H9 (cell line): ENCODE results near the gene MARK4. TPM values are rescaled to one million over a fixed set of nuclear protein-coding genes. Genes with fewer than 3 reads are reported as not detected.

Experiments
- DNase-seq: peaks from one replicate; pipeline ENCODE4 v3.0.0-alpha.2; 2017
- H2AFZ ChIP-seq: one replicate; pipeline ENCODE4 v1.6.1; 2013; ENCODE audit warnings: mild to moderate bottlenecking, low read length, control low read depth, moderate library complexity
- H2AK5ac ChIP-seq: 2 replicates; pipeline ENCODE4 v1.6.1; 2013; ENCODE audit warnings: low read length, control low read depth, mixed read lengths; ENCODE audit not compliant: insufficient read length
- H2BK120ac ChIP-seq: one replicate; pipeline ENCODE4 v1.6.1; 2013; ENCODE audit warnings: low read depth, mild to moderate bottlenecking, low read length, control low read depth, inconsistent platforms; ENCODE audit not compliant: poor library complexity, severe bottlenecking
- H2BK12ac ChIP-seq: 2 replicates; pipeline ENCODE4 v1.6.1; 2013; ENCODE audit warnings: low read length, control low read depth, mixed read lengths, low read depth; ENCODE audit not compliant: insufficient read length
- H2BK15ac ChIP-seq: 2 replicates; pipeline ENCODE4 v1.6.1; 2013; ENCODE audit warnings: low read depth, low read length, control low read depth
- H2BK20ac ChIP-seq: one replicate; pipeline ENCODE4 v1.6.1; 2013; ENCODE audit warnings: low read depth, mild to moderate bottlenecking, low read length, control low read depth, inconsistent platforms; ENCODE audit not compliant: poor library complexity, severe bottlenecking
- H2BK5ac ChIP-seq: 2 replicates; pipeline ENCODE4 v1.6.1; 2013; ENCODE audit warnings: low read length, control low read depth, mixed read lengths; ENCODE audit not compliant: insufficient read length
- H3K14ac ChIP-seq: 2 replicates; pipeline ENCODE4 v1.6.1; 2013; ENCODE audit warnings: low read length, control low read depth; ENCODE audit not compliant: insufficient read depth
- H3K18ac ChIP-seq: 2 replicates; pipeline ENCODE4 v1.6.1; 2013; ENCODE audit warnings: low read depth, mild to moderate bottlenecking, mixed read lengths, low read length, control low read depth; ENCODE audit not compliant: insufficient read length
- H3K23ac ChIP-seq: 2 replicates; pipeline ENCODE4 v1.6.1; 2013; ENCODE audit warnings: low read length, control low read depth, mixed read lengths, low read depth; ENCODE audit not compliant: insufficient read length
- H3K23me2 ChIP-seq: 2 replicates; pipeline ENCODE4 v1.6.1; 2013; ENCODE audit warnings: low read depth, mild to moderate bottlenecking, mixed read lengths, low read length, control low read depth; ENCODE audit not compliant: insufficient read length, poor library complexity, severe bottlenecking
- H3K27ac ChIP-seq: 2 replicates; pipeline ENCODE4 v1.5.1; 2013; ENCODE audit warnings: low read length, control low read depth, mixed read lengths, low read depth; ENCODE audit not compliant: insufficient read length
- H3K27me3 ChIP-seq: 2 replicates; pipeline ENCODE4 v1.6.1; 2013; ENCODE audit warnings: low read length, control low read depth, inconsistent platforms; ENCODE audit not compliant: insufficient read depth
- H3K4ac ChIP-seq: 2 replicates; pipeline ENCODE4 v1.6.1; 2013; ENCODE audit warnings: low read depth, mild to moderate bottlenecking, control low read depth, inconsistent platforms, low read length, moderate library complexity
- H3K4me1 ChIP-seq: 2 replicates; pipeline ENCODE4 v1.6.1; 2013; ENCODE audit warnings: low read length, control low read depth, inconsistent platforms; ENCODE audit not compliant: insufficient read depth
- H3K4me2 ChIP-seq: 2 replicates; pipeline ENCODE4 v1.6.1; 2013; ENCODE audit warnings: low read length, control low read depth, mixed read lengths; ENCODE audit not compliant: insufficient read length, insufficient read depth
- H3K56ac ChIP-seq: 2 replicates; pipeline ENCODE4 v1.6.1; 2013; ENCODE audit warnings: low read depth, mild to moderate bottlenecking, mixed read lengths, low read length, control low read depth; ENCODE audit not compliant: insufficient read length
- H3K79me1 ChIP-seq: 2 replicates; pipeline ENCODE4 v1.6.1; 2013; ENCODE audit warnings: low read depth, mild to moderate bottlenecking, moderate library complexity, low read length, control low read depth, inconsistent platforms; ENCODE audit not compliant: insufficient read depth, poor library complexity, severe bottlenecking
- H3K79me2 ChIP-seq: 2 replicates; pipeline ENCODE4 v1.6.1; 2013; ENCODE audit warnings: low read length, control low read depth, inconsistent platforms; ENCODE audit not compliant: insufficient read depth
- H3K9ac ChIP-seq: 2 replicates; pipeline ENCODE4 v1.6.1; 2013; ENCODE audit warnings: low read length, control low read depth, mixed read lengths; ENCODE audit not compliant: insufficient read length; ENCODE audit errors: extremely low read depth
- H3K9me3 ChIP-seq: one replicate; pipeline ENCODE4 v1.6.1; 2013; ENCODE audit warnings: low read depth, low read length, inconsistent platforms; ENCODE audit not compliant: control insufficient read depth
- H3T11ph ChIP-seq: one replicate; pipeline ENCODE4 v1.6.1; 2013; ENCODE audit warnings: mild to moderate bottlenecking, low read length, control low read depth, inconsistent platforms
- H4K20me1 ChIP-seq: one replicate; pipeline ENCODE4 v1.6.1; 2013; ENCODE audit not compliant: control insufficient read depth, insufficient read length, insufficient read depth
- H4K5ac ChIP-seq: 2 replicates; pipeline ENCODE4 v1.6.1; 2013; ENCODE audit warnings: low read depth, mild to moderate bottlenecking, mixed read lengths, low read length, control low read depth; ENCODE audit not compliant: insufficient read length
- H4K8ac ChIP-seq: replicated peaks from 2 replicates; pipeline ENCODE4 v1.6.1; 2013; ENCODE audit warnings: low read length, control low read depth, mixed read lengths, low read depth; ENCODE audit not compliant: insufficient read length
- H4K91ac ChIP-seq: 2 replicates; pipeline ENCODE4 v1.6.1; 2013; ENCODE audit warnings: low read depth, mild to moderate bottlenecking, moderate library complexity, mixed read lengths, low read length, control low read depth; ENCODE audit not compliant: insufficient read length
- H3K27ac Mint-ChIP-seq, 3 experiments: 2 replicates in 2 of 3; 3 replicates in 1 of 3; pipeline ENCODE4 v1.8.0; 2020 to 2021; ENCODE audit warnings: mixed read lengths in 3 of 3, mild to moderate bottlenecking in 1 of 3, moderate library complexity in 1 of 3
- H3K27me3 Mint-ChIP-seq: 2 replicates; pipeline ENCODE4 v1.8.0; 2021; ENCODE audit warnings: low read depth, mild to moderate bottlenecking, moderate library complexity, mixed read lengths
- H3K36me3 Mint-ChIP-seq, 3 experiments: 2 replicates in 2 of 3; 3 replicates in 1 of 3; pipeline ENCODE4 v1.8.0; 2020 to 2021; ENCODE audit warnings: low read depth in 3 of 3, mixed read lengths in 3 of 3; ENCODE audit not compliant: insufficient read depth in 1 of 3
- H3K4me1 Mint-ChIP-seq, 2 experiments: 2 replicates each; pipeline ENCODE4 v1.8.0; 2020; ENCODE audit warnings: mixed read lengths in 2 of 2
- H3K4me3 Mint-ChIP-seq, 2 experiments: 2 replicates in 1 of 2; 3 replicates in 1 of 2; pipeline ENCODE4 v1.8.0; 2020 to 2021; ENCODE audit warnings: mild to moderate bottlenecking in 2 of 2, mixed read lengths in 2 of 2, moderate library complexity in 1 of 2
- H3K9me3 Mint-ChIP-seq, 2 experiments: 2 replicates in 1 of 2; 3 replicates in 1 of 2; pipeline ENCODE4 v1.8.0; 2020; ENCODE audit warnings: mild to moderate bottlenecking in 2 of 2, mixed read lengths in 2 of 2, moderate library complexity in 1 of 2
- CTCF ChIP-seq: fragments of 200-600 bp; sonication (generic); conservative IDR thresholded peaks from 3 replicates; pipeline ENCODE4 v1.8.0; 2021; ENCODE audit warnings: antibody characterized with exemption, mild to moderate bottlenecking
- WGBS: extraction: QIAGEN DNeasy Blood & Tissue Kit; methylation state at CpG from one replicate; pipeline ENCODE4 v1.1.7; 2013; ENCODE audit warnings: missing lambda C conversion rate, low lambda C conversion rate, mixed read lengths; ENCODE audit not compliant: insufficient read length; ENCODE audit errors: extremely low coverage; 5-methylcytosine and 5-hydroxymethylcytosine counted together
- total RNA-seq: library from RNA; stranded (reverse); gene quantifications from 2 replicates; pipeline ENCODE4 v1.2.1, GENCODE V29; 2021

The MARK4 gene
- total RNA-seq, 1 experiment from 2014 or later: 44.7 TPM

- Histone ChIP-seq H3K4me1 (0 out of 2 replicates have a peak, but pooled peaks cover 2% of the 10 kb centered on the region), H3K27me3 (peaks cover 4% of the 10 kb centered on the region), H2BK15ac (no peak overlapping the region), H3T11ph (no peak overlapping the region), H3K4ac (no peak overlapping the region), H3K79me1 (no peaks in the 10 kb centered on the region), H3K14ac (no peak overlapping the region; the same call in 1 of the 2 replicates), H3K23me2 (peaks cover 12% of the 10 kb centered on the region), H3K23ac (no peak overlapping the region), H3K56ac (no peak overlapping the region), H2BK5ac (no peak overlapping the region), H3K79me2 (no peaks in the 10 kb centered on the region), H4K8ac (no peak overlapping the region), H3K27ac (no peak overlapping the region), H2BK12ac (no peak overlapping the region), H4K5ac (no peak overlapping the region), H2BK120ac (no peak overlapping the region), H2BK20ac (no peak overlapping the region), H4K91ac (no peak overlapping the region), H3K9me3 (no peaks in the 10 kb centered on the region), H3K18ac (no peak overlapping the region), H2AFZ (no peak overlapping the region), H3K4me2 (peak overlapping the region; percentile 42), H4K20me1 (peaks cover 2% of the 10 kb centered on the region), H3K9ac (no peak overlapping the region), H2AK5ac (no peak overlapping the region)
- no peak for TF ChIP-seq CTCF
- Mint-ChIP-seq H3K4me1 (peaks cover 3 to 15% of the 10 kb centered on the region in 2 experiments; a peak in 3 of 4 replicates), H3K27me3 (peaks cover 28% of the 10 kb centered on the region), H3K4me3 (no peak overlapping the region), H3K9me3 (no peaks in the 10 kb centered on the region; a peak in 2 of 5 replicates), H3K27ac (no peak overlapping the region), H3K36me3 (no peaks in the 10 kb centered on the region)
- peak; percentile 51 for DNase-seq
- WGBS: no CpG with 5 or more reads among the region's 25 CpGs
Measured at GRCh38 chr19:45340899-45341453, 89.9 kb downstream of the MARK4 start.
